NCI-H1417 (cell line): ENCODE data around the gene TMEM8B.
"Not testable (repeated sequence)": the region's sequence is repeated elsewhere in the genome, so short reads cannot be mapped to it uniquely, and the experiment has no call there.

Source experiments
- DNase-seq, 3 experiments: peaks; one replicate each; lab custom pipeline; 2025; lab: John Stamatoyannopoulos, UW

The TMEM8B gene

GRCh38 chr9:35864695-35865255, 35.7 kb downstream of the TMEM8B start:
- no peak for DNase-seq

- no peak for DNase-seq
Observed at GRCh38 chr9:35867538-35867937, 38.5 kb downstream of the TMEM8B start.

GRCh38 chr9:35868933-35869332, 39.9 kb downstream of the TMEM8B start:
- no peak for DNase-seq

GRCh38 chr9:35869621-35870216, 40.7 kb downstream of the TMEM8B start:
- DNase-seq: no peak

GRCh38 chr9:35870351-35870923, 41.4 kb downstream of the TMEM8B start, which contains the start of gene OR13J1:
Gene OR13J1, minus strand, starts transcription at chr9:35870401. Its CDS starts 0 bp downstream, at chr9:35870401.
- no peak for DNase-seq

GRCh38 chr9:35871545-35871944, 42.5 kb downstream of the TMEM8B start:
- DNase-seq: no peak

GRCh38 chr9:35872505-35872904, 43.5 kb downstream of the TMEM8B start:
- DNase-seq: no peak

- DNase-seq: peak; percentile 15 to 81 (median 45)
Observed at GRCh38 chr9:35882263-35882848, 53.3 kb downstream of the TMEM8B start.

GRCh38 chr9:35882996-35883395, 54.0 kb downstream of the TMEM8B start:
- no peak for DNase-seq

GRCh38 chr9:35884908-35885307, 55.9 kb downstream of the TMEM8B start:
- DNase-seq: not testable (repeated sequence)

GRCh38 chr9:35891646-35892045, 62.6 kb downstream of the TMEM8B start:
- DNase-seq: no peak

- no peak for DNase-seq
Observed at GRCh38 chr9:35892051-35892450, 63.0 kb downstream of the TMEM8B start.

GRCh38 chr9:35896570-35896969, 67.5 kb downstream of the TMEM8B start:
- no peak for DNase-seq

GRCh38 chr9:35897376-35898099, 68.5 kb downstream of the TMEM8B start:
- DNase-seq: not testable (repeated sequence)

- DNase-seq: no peak
Observed at GRCh38 chr9:35898337-35898736, 69.3 kb downstream of the TMEM8B start.

GRCh38 chr9:35899021-35899420, 70.0 kb downstream of the TMEM8B start:
- no peak for DNase-seq

GRCh38 chr9:35903049-35903448, 74.0 kb downstream of the TMEM8B start:
- peak; percentile 33 to 74 (median 36) for DNase-seq

- DNase-seq: no peak
Observed at GRCh38 chr9:35904338-35904737, 75.3 kb downstream of the TMEM8B start.

GRCh38 chr9:35905051-35905781, 76.2 kb downstream of the TMEM8B start:
- no peak for DNase-seq

- peak in 1 of 3 experiments; percentile 38 for DNase-seq
Observed at GRCh38 chr9:35905912-35906679, 77.1 kb downstream of the TMEM8B start, which contains the start of gene HRCT1. Gene HRCT1, plus strand, starts transcription at chr9:35906202. Its CDS starts 86 bp downstream, at chr9:35906288.
